Neural progenitor cell (in vitro differentiated cells): ENCODE measurements around the gene SATB2. TPM values are rescaled to one million over a fixed set of nuclear protein-coding genes. Genes with fewer than 3 reads are reported as not detected.

ENCODE experiments used
- DNase-seq: peaks from one replicate; pipeline ENCODE4 v3.0.0-alpha.2; 2016; ENCODE audit warnings: low spot score
- H2AFZ ChIP-seq: fragments of 200-600 bp; sonication (generic); replicated peaks from 2 replicates; pipeline ENCODE4 v1.6.1; 2016; ENCODE audit warnings: antibody characterized with exemption
- H3F3A ChIP-seq: fragments of 200-600 bp; sonication (generic); 2 replicates; pipeline ENCODE4 v1.6.1; 2016; ENCODE audit warnings: antibody characterized with exemption, low read depth
- H3K27ac ChIP-seq: fragments of 200-600 bp; sonication (generic); 2 replicates; pipeline ENCODE4 v1.5.1; 2016; ENCODE audit warnings: mild to moderate bottlenecking
- H3K27me3 ChIP-seq: fragments of 200-600 bp; sonication (generic); 2 replicates; pipeline ENCODE4 v1.6.1; 2016; ENCODE audit warnings: mild to moderate bottlenecking, moderate library complexity
- H3K36me3 ChIP-seq: fragments of 200-600 bp; sonication (generic); 2 replicates; pipeline ENCODE4 v1.5.1; 2016
- H3K4me1 ChIP-seq: fragments of 200-600 bp; sonication (generic); 2 replicates; pipeline ENCODE4 v1.6.1; 2016; ENCODE audit warnings: mixed run types
- H3K4me2 ChIP-seq: fragments of 200-600 bp; sonication (generic); 2 replicates; pipeline ENCODE4 v1.6.1; 2016
- H3K4me3 ChIP-seq: fragments of 200-600 bp; sonication (generic); 2 replicates; pipeline ENCODE4 v1.5.1; 2016
- H3K79me2 ChIP-seq: fragments of 200-600 bp; sonication (generic); 2 replicates; pipeline ENCODE4 v1.6.1; 2016; ENCODE audit warnings: low read depth
- H3K9ac ChIP-seq: fragments of 200-600 bp; sonication (generic); 2 replicates; pipeline ENCODE4 v1.6.1; 2016
- H3K9me3 ChIP-seq: fragments of 200-600 bp; sonication (generic); 2 replicates; pipeline ENCODE4 v1.5.1; 2016; ENCODE audit warnings: low read depth
- H4K20me1 ChIP-seq: fragments of 200-600 bp; sonication (generic); 2 replicates; pipeline ENCODE4 v1.6.1; 2016; ENCODE audit warnings: low read depth
- H3K27ac Mint-ChIP-seq: 3 replicates; pipeline ENCODE4 v1.8.0; 2021; ENCODE audit warnings: mixed read lengths
- H3K27me3 Mint-ChIP-seq: 2 replicates; pipeline ENCODE4 v1.8.0; 2022; ENCODE audit warnings: low read depth, mild to moderate bottlenecking, inconsistent platforms, moderate library complexity, mixed read lengths; ENCODE audit not compliant: insufficient read depth
- H3K36me3 Mint-ChIP-seq: 3 replicates; pipeline ENCODE4 v1.8.0; 2021; ENCODE audit warnings: mixed read lengths
- H3K4me1 Mint-ChIP-seq: 3 replicates; pipeline ENCODE4 v1.8.0; 2021; ENCODE audit warnings: mixed read lengths
- H3K4me3 Mint-ChIP-seq: 3 replicates; pipeline ENCODE4 v1.8.0; 2021; ENCODE audit warnings: mild to moderate bottlenecking, moderate library complexity, mixed read lengths
- H3K9me3 Mint-ChIP-seq: 3 replicates; pipeline ENCODE4 v1.8.0; 2020; ENCODE audit warnings: mixed read lengths
- EZH2 ChIP-seq: fragments of 200-600 bp; sonication (generic); IDR thresholded peaks from 2 replicates; pipeline ENCODE4 v1.6.1; 2017; ENCODE audit warnings: antibody characterized with exemption, mild to moderate bottlenecking, moderate library complexity
- EZH2phosphoT487 ChIP-seq: fragments of 200-600 bp; sonication (generic); IDR thresholded peaks from 2 replicates; pipeline ENCODE4 v1.6.1; 2017; ENCODE audit warnings: antibody characterized with exemption
- total RNA-seq: library from RNA; depleted of rRNA; stranded (reverse); fragments of >200 nt; gene quantifications from 2 replicates; pipeline ENCODE4 v1.2.3, GENCODE V29; 2015; ENCODE audit warnings: low replicate concordance
- TF ChIP-seq, protein P1 (sequence below): fragments of 200-600 bp; sonication (generic); IDR thresholded peaks from 2 replicates; pipeline ENCODE4 v1.5.1; 2017; ENCODE audit warnings: antibody characterized with exemption, mild to moderate bottlenecking

Gene SATB2
- total RNA-seq, 1 donor from 2014 or later = 3.7 TPM

- Mint-ChIP-seq H3K4me3 (no peak overlapping the region), H3K27ac (no peak overlapping the region), H3K27me3 (no peaks in the 10 kb centered on the region)
Measured at GRCh38 chr2:199219551-199219950, 238.2 kb downstream of the SATB2 start.

More at GRCh38 chr2:199219551-199219950, 238.2 kb downstream of the SATB2 start:
- Histone ChIP-seq H3F3A (no peaks in the 10 kb centered on the region), H4K20me1 (no peaks in the 10 kb centered on the region), H3K27ac (no peak overlapping the region), H3K4me2 (no peak overlapping the region), H3K36me3 (no peaks in the 10 kb centered on the region), H3K4me3 (no peak overlapping the region), H3K9ac (no peak overlapping the region), H3K27me3 (no peaks in the 10 kb centered on the region), H3K79me2 (no peaks in the 10 kb centered on the region), H3K9me3 (no peaks in the 10 kb centered on the region), H2AFZ (no peak overlapping the region), H3K4me1 (no peaks in the 10 kb centered on the region)
- DNase-seq = no peak
- no peaks in the 10 kb centered on the region for H3K36me3 Mint-ChIP-seq
- TF ChIP-seq, protein P1, sequence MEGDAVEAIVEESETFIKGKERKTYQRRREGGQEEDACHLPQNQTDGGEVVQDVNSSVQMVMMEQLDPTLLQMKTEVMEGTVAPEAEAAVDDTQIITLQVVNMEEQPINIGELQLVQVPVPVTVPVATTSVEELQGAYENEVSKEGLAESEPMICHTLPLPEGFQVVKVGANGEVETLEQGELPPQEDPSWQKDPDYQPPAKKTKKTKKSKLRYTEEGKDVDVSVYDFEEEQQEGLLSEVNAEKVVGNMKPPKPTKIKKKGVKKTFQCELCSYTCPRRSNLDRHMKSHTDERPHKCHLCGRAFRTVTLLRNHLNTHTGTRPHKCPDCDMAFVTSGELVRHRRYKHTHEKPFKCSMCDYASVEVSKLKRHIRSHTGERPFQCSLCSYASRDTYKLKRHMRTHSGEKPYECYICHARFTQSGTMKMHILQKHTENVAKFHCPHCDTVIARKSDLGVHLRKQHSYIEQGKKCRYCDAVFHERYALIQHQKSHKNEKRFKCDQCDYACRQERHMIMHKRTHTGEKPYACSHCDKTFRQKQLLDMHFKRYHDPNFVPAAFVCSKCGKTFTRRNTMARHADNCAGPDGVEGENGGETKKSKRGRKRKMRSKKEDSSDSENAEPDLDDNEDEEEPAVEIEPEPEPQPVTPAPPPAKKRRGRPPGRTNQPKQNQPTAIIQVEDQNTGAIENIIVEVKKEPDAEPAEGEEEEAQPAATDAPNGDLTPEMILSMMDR = no peak
- TF ChIP-seq EZH2 (no peak), EZH2phosphoT487 (no peak)
- H3K9me3 Mint-ChIP-seq = peaks cover 6% of the 10 kb centered on the region
- peaks cover 13% of the 10 kb centered on the region for H3K4me1 Mint-ChIP-seq
